ENCODE data around the gene FITM2.

Gene FITM2

GRCh38 chr20:44319839-44320422 lies 8.9 kb upstream of the FITM2 start:
- in situ Hi-C loops (cut with HindIII; ENCODE audit: low sequenced_read_pairs), result loop anchor here (10.0 kb wide), 1 partner anchor 65 kb away; no protein-coding TSS in a partner anchor
- no peak for TF ChIP-seq CTCF (IDR thresholded peaks at IDR 0.05; ENCODE audit: low read depth, low read length, missing control alignments)
- no peak overlapping the region for H3K4me3 ChIP-seq (ENCODE audit: low read depth, low read length)
- DNase-seq (ENCODE audit: low read depth), result no peak

GRCh38 chr20:44314870-44315269 lies 3.9 kb upstream of the FITM2 start:
- H3K4me3 ChIP-seq (ENCODE audit: low read depth, low read length), result no peak overlapping the region
- TF ChIP-seq CTCF (IDR thresholded peaks at IDR 0.05; ENCODE audit: low read depth, low read length, missing control alignments), result no peak
- in situ Hi-C loops (cut with HindIII; ENCODE audit: low sequenced_read_pairs), result no loop called here
- no peak for DNase-seq (ENCODE audit: low read depth)

- DNase-seq (ENCODE audit: low read depth), result no peak
- in situ Hi-C loops (cut with HindIII; ENCODE audit: low sequenced_read_pairs), result no loop called here
- H3K4me3 ChIP-seq (ENCODE audit: low read depth, low read length), result peak overlapping the region; percentile 93
- no peak for TF ChIP-seq CTCF (IDR thresholded peaks at IDR 0.05; ENCODE audit: low read depth, low read length, missing control alignments)
Observed at GRCh38 chr20:44309763-44310663, 989 bp downstream of the FITM2 start.

GRCh38 chr20:44306927-44307326 lies 4.1 kb downstream of the FITM2 start:
- in situ Hi-C loops (cut with HindIII; ENCODE audit: low sequenced_read_pairs), result no loop called here
- no peak for DNase-seq (ENCODE audit: low read depth)
- no peak for TF ChIP-seq CTCF (IDR thresholded peaks at IDR 0.05; ENCODE audit: low read depth, low read length, missing control alignments)
- H3K4me3 ChIP-seq (ENCODE audit: low read depth, low read length), result no peak overlapping the region

- no peak overlapping the region for H3K4me3 ChIP-seq (ENCODE audit: low read depth, low read length)
- no peak for TF ChIP-seq CTCF (IDR thresholded peaks at IDR 0.05; ENCODE audit: low read depth, low read length, missing control alignments)
- DNase-seq (ENCODE audit: low read depth), result no peak
- in situ Hi-C loops (cut with HindIII; ENCODE audit: low sequenced_read_pairs), result no loop called here
Observed at GRCh38 chr20:44304383-44304782, 6.6 kb downstream of the FITM2 start.

- in situ Hi-C loops (cut with HindIII; ENCODE audit: low sequenced_read_pairs), result no loop called here
- no peak for TF ChIP-seq CTCF (IDR thresholded peaks at IDR 0.05; ENCODE audit: low read depth, low read length, missing control alignments)
Observed at GRCh38 chr20:44302736-44303135, 8.3 kb downstream of the FITM2 start.

More at GRCh38 chr20:44302736-44303135, 8.3 kb downstream of the FITM2 start:
- no peak for DNase-seq (ENCODE audit: low read depth)
- H3K4me3 ChIP-seq (ENCODE audit: low read depth, low read length), result no peak overlapping the region

All from astrocyte of the cerebellum (primary cell).